CD4-positive, alpha-beta T cell treated with Interleukin-6 at 100 ng/mL for 8 hours (primary cell): ENCODE data around the gene LAMP1.
A peak's percentile ranks its signal among the peaks of the same experiment; 100 is the strongest.
"Not testable (repeated sequence)": the region's sequence is repeated elsewhere in the genome, so short reads cannot be mapped to it uniquely, and the experiment has no call there.

Experiments used
- DNase-seq: peaks from one replicate; pipeline ENCODE4 v3.0.0-alpha.2; 2020; ENCODE audit warnings: mixed read lengths, low spot score

The LAMP1 gene, protein sequence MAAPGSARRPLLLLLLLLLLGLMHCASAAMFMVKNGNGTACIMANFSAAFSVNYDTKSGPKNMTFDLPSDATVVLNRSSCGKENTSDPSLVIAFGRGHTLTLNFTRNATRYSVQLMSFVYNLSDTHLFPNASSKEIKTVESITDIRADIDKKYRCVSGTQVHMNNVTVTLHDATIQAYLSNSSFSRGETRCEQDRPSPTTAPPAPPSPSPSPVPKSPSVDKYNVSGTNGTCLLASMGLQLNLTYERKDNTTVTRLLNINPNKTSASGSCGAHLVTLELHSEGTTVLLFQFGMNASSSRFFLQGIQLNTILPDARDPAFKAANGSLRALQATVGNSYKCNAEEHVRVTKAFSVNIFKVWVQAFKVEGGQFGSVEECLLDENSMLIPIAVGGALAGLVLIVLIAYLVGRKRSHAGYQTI

DNA sequence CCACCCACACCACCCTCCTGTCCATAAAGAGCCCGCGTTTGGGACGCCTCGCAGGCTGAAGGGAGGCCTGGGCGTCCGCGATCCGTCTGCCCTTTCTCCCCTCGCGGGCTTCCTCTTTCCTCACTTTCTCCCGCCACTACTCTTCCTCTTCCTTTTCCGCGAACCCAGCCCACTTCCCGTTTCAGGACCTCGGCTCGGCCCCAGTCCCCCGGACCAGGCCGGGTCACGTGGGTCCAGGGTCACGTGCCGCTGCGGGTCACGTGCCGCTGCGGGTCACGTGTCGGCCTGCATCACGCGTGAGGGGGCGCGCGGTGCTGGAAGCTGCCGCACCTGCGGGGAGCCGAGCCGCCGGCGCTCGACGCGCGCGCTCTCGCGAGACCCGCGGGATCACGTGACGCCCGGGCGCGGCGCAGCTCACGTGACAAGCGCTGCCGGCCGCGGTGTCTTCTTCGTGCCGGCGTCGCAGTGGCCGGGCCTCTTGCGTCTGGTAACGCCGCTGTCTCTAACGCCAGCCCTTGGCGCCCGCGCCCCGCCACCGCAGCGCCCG, at the start of gene LAMP1:
LAMP1 (plus strand) TSS at position 417 of the 547 bp plus-strand sequence. CDS start 196 bp downstream, outside the sequence.
- peak; percentile 97 for DNase-seq

DNA sequence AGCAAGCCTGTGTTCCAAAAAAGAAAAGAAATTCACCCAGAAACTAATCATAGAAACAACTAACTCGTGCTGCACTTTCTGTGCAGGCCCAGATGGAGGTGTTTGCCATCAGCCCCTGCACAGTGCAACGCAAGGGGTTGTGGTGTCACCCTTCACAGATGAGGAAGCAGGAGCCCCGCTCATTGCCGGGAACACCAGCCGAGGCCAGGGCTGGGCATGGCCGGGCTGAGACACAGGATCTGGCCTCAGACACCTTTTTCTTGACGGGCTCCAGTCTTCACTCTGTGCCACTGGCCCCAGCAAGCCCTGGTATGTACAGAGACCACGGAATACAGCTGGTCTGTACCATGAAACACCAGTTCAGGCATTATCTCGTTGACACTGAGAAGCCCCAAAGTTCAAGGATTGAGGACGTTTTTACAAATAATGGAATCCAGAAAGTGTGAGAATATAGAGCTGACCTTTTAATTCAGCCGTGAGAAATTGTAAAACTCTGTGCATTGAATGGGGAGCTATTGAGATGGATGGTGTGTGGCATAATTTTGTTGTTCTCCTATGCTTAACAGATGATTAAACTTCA, 44.4 kb upstream of the LAMP1 start:
- DNase-seq = no peak

DNA sequence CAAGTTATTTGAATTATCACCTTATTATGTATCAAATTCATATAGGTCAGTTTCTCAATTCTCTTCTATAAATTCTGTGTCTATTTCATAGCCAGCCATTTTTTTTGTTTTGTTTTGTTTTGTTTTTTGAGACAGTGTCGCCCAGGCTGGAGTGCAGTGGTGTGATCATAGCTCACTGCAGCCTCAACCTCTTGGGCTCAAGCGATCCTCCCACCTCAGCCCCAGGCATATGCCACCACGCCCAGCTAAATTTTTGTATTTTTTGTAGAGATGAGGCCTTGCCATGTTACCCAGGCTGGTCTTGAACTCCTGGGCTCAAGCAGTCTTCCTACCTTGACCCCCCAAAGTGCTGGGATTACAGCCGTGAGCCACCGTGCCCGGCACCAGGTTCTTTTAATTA, 39.1 kb upstream of the LAMP1 start:
- DNase-seq = not testable (repeated sequence)

DNA sequence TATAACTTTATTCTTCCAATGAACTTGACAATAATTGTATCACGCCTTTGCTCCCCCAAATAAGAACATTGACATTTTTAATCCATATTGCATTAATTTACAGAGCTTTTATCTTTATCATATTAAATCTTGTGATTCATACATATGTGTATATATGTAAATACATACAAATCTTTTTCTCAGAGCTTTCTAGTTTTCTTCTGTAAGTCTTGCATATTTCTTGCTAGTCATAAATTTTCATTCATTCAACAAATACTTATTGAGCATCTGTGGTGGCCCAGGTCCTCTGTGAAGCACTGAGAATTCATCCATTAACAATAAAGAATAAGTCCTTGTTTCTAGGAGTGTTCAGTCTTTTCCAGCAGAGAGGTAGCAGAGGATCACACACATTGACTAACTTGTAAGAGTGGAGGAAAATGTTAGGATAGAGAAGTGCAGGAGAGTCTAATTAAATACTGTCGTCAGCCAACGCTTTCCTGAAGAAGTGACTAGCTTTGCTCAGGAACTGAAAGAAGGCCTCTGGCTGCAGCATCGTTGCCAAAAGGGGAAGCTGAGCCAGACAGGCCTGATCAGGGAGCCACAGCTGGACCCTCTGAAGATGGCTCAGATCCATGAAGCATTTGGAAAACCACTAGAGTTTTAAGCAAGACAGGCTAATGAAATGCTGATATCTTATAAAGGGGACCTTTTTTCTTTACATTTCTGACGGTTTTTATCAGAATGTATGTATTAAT, 38.6 kb upstream of the LAMP1 start:
- DNase-seq = no peak

DNA sequence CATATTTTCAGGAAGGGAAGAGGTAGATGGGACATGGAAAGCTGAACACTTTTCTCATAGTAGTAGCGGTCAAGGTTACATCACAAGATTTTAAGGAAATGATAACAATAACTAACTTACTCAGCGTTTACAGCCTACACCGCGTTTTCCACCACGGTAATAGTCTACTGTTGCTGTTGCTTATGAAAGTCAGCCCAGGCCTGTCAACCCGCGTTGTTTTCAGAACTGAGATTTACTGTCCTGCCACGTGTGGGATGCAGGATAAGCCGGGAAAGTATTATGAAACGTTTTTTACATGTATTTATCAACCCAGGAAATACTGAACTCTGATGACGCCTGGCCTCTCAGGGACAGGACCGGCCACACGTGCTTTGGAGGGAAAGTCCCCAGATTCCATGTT, 36.0 kb upstream of the LAMP1 start:
- no peak for DNase-seq

DNA sequence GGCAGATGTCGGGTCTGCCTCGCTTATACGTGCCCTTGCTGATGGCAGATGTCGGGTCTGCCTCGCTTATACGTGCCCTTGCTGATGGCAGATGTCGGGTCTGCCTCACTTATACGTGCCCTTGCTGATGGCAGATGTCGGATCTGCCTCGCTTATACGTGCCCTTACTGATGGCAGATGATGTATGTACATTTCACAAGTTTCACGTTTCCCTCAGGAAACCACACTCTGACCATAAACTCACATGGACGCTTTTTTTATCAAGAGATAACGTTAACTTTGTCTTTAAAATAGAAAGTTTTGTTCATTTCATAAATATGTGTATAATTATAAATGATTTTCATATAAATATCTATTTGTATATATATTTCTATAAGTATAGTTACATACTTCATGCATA, 34.0 kb upstream of the LAMP1 start:
- DNase-seq = not testable (repeated sequence)

DNA sequence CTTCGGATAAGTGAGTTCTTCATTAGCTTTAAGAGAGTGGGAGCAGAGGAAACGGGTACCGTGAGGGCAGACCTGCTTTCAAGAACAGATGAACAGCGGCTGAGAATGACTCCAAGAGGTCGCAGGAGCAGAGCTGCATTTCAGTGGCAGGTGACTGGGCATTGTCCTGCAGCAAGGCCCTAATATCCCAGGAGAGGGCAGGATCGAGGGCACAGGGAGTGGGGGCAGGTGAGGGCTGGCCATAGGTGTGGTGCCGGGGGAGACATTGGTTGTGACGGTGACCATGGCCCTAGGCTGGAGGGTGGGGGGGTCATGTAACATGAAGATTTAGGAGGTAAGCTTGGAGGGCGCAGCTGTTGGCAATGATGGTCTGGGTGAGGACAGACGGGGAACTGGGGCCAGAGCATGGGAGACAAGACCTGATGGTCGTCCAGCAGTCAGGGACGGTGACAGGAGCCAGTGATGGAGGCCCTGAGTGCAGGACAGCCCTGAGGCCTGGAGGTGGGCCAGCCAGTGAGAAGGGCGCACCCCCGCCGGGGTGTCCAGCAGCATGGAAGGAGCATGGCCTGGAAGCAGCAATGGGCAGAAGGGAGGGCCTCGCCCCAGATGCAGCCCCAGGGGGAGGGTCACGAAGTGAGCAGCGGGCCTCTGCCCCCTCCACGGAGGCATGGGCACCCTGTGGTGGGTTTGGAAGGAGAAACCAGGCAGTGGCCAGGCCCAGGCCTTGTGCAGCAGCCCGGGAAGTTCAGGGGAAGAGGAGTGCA, 29.2 kb upstream of the LAMP1 start:
- no peak for DNase-seq

DNA sequence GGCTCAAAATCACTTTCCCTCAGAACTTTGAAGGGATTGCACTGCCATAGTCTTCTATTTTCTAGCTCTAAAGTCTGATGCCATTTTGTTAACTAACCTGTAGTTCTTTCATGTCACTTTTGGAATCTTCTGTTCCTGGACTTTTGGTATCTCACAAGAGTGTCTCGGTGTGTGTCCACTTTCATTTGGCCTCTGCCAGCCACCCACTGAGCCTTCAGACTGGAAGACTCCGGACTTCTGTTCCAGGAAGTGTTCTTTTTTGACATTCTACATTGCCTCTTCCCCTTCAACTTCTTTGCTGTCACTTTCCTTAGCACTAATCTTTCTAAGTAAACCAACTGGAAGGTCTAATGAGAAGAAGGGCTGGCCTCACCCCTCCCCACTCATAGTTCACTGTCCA, 25.0 kb upstream of the LAMP1 start:
- no peak for DNase-seq

DNA sequence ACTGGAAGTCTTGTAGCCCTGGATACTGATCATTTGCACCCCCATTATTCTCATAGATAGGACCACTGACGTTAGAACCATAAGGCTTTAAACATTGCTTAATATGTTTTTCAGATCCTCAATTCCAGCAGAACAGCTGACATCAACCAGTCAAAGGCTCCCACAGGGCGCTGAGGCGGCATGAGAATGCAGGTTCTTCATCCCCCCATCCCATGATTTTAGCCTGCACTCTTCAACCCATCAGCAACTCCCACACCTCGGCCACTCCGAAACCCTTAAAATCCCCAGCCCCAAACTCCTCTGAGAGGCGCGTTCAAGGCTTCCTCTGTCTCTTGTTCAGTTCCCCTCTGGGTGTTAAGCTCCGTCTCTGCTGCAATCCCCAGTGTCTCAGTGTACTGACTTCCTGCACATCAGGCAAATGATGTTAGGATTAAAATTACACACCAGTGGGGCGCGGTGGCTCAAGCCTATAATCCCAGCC, 24.3 kb upstream of the LAMP1 start:
- DNase-seq = no peak

DNA sequence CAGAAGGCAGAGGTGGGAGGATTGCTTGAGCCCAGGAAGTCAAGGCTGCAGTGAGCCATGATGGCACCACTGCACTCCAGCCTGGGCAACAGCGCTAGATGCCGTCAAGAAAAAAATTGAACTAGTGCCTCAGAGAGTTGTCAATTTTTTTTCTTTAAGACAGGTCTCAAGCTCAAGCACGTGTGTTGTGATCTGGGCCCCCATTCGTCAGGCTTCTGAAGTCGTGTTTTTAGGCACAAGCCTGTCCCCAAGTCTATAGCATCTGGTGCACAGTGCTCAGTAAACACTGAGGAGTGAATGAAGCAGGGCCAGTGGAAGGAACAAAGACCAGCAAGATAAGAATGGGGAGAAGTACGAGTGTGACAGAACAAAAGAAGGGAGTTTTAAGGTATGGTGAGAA, 23.7 kb upstream of the LAMP1 start:
- no peak for DNase-seq

DNA sequence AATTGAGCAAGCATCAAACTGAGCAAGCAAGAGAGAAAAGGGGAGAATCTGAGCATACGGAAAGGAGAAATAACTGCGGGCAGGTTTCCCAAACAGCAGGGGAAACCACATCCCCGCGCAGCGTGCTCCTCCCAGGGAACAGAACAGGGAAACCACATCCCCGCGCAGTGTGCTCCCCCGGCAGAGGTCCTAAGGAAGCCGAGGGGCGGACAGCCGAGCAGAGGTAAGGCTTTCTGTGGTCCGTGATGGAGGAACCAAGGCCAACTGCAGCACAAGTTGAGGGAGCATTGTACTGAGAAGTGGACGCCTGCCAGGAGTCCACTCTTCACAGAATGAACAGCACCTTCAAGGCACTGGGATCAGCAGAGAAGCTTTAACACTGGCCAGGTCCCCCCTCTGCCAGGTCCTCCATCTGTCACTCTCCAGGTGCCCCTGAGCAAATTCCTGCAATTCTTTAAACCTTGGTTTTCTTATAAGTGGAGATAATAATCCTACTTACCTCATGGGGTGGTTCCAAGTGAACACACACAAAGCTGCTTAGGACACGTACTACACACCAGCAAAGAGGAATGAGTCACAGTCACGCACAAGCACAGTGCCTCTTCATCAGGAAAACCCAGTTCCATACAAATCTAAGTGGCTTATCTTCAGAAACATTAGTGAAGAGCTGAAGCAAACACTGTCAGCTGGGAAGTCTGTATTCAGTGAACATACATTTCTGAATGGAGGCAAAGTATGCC, 23.0 kb upstream of the LAMP1 start:
- DNase-seq = no peak

DNA sequence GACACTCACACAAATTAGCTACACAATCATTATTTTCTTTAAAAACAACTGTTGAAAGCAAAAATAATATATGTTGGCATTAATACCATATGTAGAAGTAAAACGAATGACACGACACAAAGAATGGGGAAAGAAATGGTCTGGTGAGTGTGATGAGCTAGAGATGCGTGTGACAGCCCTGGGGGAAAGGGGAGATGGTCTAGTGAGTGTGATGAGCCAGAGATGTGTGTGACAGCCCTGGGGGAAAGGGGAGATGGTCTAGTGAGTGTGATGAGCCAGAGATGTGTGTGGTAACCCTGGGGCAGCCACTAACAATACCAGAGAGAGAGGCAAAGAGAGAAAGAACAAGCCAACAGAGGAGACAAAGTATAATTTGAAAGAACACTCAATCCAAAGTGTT, 22.3 kb upstream of the LAMP1 start:
- DNase-seq = no peak

DNA sequence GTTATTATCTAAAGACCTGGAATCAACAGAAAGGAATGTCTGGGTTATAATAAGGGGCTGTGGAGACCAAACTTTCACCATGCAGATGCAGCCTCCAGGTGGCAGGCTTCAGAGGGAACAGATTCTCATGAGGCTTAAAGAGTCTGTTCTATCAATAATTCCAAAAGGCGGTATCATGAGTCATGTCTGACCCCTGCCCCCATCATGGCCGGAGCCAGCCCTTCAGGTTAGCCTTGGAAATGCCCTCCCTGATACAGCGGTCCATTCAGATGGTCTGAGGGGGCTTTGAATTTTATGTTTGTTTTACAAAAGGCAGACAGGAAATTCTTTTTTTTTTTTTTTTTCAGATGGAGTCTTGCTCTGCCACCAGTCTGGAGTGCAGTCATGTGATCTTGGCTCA, 21.7 kb upstream of the LAMP1 start:
- DNase-seq = peak; percentile 12

DNA sequence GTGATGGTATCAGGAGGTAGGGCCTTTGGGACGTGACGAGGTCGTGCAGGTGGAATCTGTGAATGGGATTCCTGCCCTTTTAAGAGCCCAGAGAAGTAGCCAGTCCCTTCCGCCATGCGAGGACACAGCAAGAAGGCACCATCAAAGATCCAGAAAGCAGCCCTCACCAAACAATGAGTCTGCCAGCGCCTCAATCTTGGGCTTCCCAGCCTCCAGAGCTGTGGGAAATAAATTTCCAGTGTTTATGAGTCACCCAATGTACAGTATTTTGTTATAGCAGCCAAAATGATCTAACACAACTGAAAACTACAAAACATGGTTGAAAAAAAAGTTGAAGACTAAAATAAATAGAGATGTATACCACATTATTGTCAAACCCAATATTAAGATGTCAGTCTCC, 16.9 kb upstream of the LAMP1 start:
- DNase-seq = no peak

DNA sequence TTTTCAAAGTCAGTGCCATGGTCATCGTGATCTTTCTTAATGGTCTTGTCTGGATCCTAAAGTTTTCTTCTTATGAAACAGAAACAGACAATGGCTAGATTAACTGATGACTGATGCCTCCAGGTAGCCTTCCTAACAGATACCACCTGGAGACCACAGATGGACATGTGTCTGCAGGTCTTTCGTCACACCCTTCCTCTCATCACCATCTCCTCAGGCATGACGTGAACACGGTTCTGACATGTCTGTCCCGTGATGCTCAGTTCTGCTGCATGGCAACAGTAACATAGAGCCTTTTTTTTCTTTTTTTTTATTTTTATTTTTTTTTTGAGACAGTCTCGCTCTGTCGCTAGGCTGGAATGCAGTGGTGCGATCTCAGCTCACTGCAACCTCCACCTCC, 13.1 kb upstream of the LAMP1 start:
- no peak for DNase-seq

DNA sequence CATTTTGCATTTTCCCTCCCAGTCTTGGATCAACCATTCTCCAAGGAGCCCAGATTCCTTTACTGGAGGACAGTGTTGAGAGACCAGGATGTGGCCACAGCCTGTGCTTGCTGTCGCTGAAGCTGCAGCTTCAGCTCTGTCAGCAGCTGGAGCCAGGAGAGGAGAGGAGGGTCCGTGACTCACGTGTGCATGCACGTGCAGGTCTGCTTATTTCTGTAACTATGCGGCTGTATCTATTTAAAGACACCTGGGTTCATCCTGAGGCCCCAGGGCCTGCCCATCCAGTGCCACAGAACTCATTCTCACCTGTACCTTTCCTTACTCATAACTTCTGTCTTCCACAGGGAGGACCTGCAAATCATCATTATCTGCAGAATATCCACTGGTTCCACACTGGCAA, 8.2 kb upstream of the LAMP1 start:
- no peak for DNase-seq

DNA sequence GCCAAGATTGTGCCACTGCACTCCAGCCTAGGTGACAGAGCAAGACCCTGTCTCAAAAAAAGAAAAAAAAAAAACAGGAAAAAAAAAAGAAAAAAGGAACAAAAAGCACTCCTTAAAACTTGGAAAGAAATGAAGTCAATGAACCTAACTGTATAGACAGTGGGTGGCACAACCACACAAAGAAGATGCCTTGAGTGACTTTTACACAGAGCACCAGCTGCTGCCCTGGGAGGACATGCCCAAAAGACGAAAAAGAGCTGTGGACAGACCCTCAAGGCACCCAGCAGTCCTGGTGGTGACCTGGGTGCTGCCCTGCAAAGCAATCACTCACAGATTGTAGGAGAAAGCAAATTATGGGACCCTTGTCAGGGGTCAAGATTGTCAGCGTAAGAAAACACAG, 5.9 kb upstream of the LAMP1 start:
- no peak for DNase-seq

DNA sequence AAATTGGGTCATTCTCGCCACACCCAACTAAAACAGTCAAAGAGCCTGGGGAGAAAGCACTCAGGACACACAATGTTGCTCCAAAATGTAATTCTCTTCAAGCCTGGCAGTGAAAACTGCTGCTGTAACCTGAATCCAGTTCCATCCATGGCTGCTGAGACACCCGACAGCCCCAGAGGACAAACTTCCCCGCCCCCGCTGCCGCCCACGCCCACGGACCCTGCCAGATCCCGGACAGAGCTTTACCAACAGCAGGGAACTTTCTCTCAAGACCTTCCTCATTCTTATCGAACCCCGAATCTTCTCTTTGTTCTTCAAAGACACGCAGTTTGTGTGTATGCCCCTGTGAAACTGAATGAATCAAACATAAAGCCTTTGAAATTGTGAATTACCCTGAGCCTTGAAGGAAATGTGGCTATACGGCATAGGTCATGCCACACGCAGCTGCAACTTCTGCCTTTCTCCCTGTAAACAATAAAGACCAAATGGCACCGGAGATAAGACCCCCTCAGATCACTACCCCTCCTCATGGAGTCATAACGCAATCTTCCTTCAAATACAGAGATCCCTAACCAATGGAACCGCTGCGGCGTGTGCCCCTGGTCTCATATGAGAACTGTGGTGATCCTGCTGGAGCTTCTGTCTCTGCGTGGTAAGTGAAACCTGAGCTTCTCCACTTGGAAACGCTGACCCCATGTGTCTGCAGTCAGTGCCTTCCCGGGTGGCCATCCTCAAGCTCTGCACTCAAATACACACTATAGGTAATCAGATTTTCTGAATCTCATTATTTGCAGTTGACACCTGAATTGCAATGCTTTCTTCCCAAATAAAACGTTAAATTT, 4.8 kb upstream of the LAMP1 start:
- DNase-seq = peak; percentile 6

DNA sequence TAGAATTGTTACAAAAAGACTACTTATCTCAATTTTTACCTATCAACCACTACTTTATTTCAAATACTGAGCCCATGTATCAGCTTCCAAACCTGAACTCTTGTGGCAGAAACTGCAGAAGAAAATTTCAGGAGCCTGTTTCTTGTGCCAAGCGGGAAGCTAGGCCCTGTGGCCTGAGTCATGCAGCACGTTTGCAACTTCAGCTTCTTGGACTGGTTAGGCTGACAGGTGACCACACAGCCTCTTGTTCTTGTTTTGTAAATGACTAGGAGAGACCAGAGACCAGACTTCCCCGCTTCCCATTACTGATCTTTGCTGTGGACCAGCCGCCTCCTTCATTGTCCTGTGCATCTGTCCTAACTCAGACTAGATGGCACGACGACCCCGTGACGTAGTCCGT, 3.4 kb upstream of the LAMP1 start:
- DNase-seq = no peak

DNA sequence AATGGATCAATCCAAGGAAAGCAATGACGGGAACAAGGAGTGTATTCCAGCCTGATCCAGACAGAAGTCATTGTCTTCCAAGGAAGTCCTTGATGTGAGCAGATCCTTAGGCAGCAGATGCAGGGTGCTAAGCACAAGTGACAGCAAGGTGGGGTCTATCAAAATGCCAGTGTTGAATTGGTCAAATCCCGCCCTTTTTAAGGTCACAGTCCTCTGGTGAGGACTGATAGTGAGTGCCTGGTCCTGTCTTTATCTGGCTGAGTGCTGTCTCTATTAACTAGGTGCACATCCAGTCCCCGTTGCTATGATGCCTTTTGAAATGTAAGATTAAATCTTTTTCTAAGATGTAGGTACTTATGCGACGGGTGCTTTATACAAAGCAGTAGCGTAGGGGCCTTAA, 1.3 kb upstream of the LAMP1 start:
- DNase-seq = no peak
